Astrocyte (in vitro differentiated cells and primary cell): ENCODE measurements around the gene STARD13. TPM values are rescaled to one million over a fixed set of nuclear protein-coding genes. Genes with fewer than 3 reads are reported as not detected.
A peak's percentile ranks its signal among the peaks of the same experiment; 100 is the strongest.
"Not testable (repeated sequence)": the region's sequence is repeated elsewhere in the genome, so short reads cannot be mapped to it uniquely, and the experiment has no call there.

Source experiments
- DNase-seq: peaks from one replicate; pipeline ENCODE4 v3.0.0-alpha.2; 2010; ENCODE audit warnings: low read depth
- FAIRE-seq: peaks from 2 replicates; lab custom pipeline; 2011; peaks lifted over from hg19 to GRCh38; lab: Jason Lieb, UNC
- H2AFZ ChIP-seq: 2 replicates; pipeline ENCODE4 v1.6.0; 2012; ENCODE audit warnings: low read depth, low read length, inconsistent platforms
- H3K27ac ChIP-seq: 2 replicates; pipeline ENCODE4 v1.5.1; 2011; ENCODE audit warnings: low read depth, low read length, inconsistent platforms
- H3K27me3 ChIP-seq: 2 replicates; pipeline ENCODE4 v1.6.0; 2011; ENCODE audit warnings: low read length, inconsistent platforms; ENCODE audit not compliant: insufficient read depth
- H3K36me3 ChIP-seq: 2 replicates; pipeline ENCODE4 v1.5.1; 2011; ENCODE audit warnings: low read length, inconsistent platforms; ENCODE audit not compliant: insufficient read depth
- H3K4me1 ChIP-seq: 2 replicates; pipeline ENCODE4 v1.5.1; 2011; ENCODE audit warnings: low read length, inconsistent platforms; ENCODE audit not compliant: insufficient read depth
- H3K4me2 ChIP-seq: 2 replicates; pipeline ENCODE4 v1.6.0; 2012; ENCODE audit warnings: low read length, inconsistent platforms
- H3K4me3 ChIP-seq: 2 replicates; pipeline ENCODE4 v1.5.1; 2011; ENCODE audit warnings: low read depth, mild to moderate bottlenecking, low read length, inconsistent platforms; ENCODE audit not compliant: insufficient read depth
- H3K79me2 ChIP-seq: 2 replicates; pipeline ENCODE4 v1.6.0; 2012; ENCODE audit warnings: mild to moderate bottlenecking, low read length, inconsistent platforms; ENCODE audit not compliant: insufficient read depth
- H3K9ac ChIP-seq: 2 replicates; pipeline ENCODE4 v1.6.0; 2012; ENCODE audit warnings: mild to moderate bottlenecking, low read length, inconsistent platforms
- H3K9me3 ChIP-seq: 2 replicates; pipeline ENCODE4 v1.5.1; 2012; ENCODE audit warnings: low read depth, mild to moderate bottlenecking, low read length, inconsistent platforms; ENCODE audit not compliant: insufficient read depth
- H4K20me1 ChIP-seq: 2 replicates; pipeline ENCODE4 v1.6.0; 2012; ENCODE audit warnings: low read length, inconsistent platforms; ENCODE audit not compliant: insufficient read depth
- H3K27ac Mint-ChIP-seq: one replicate; pipeline ENCODE4 v1.8.0; 2021; ENCODE audit warnings: mild to moderate bottlenecking, mixed read lengths; ENCODE audit not compliant: unreplicated experiment
- H3K27me3 Mint-ChIP-seq: one replicate; pipeline ENCODE4 v1.8.0; 2021; ENCODE audit warnings: low read depth, mixed read lengths; ENCODE audit not compliant: unreplicated experiment
- H3K36me3 Mint-ChIP-seq: one replicate; pipeline ENCODE4 v1.8.0; 2021; ENCODE audit warnings: low read depth, mixed read lengths; ENCODE audit not compliant: unreplicated experiment
- H3K4me1 Mint-ChIP-seq: one replicate; pipeline ENCODE4 v1.8.0; 2021; ENCODE audit warnings: low read depth, mixed read lengths; ENCODE audit not compliant: unreplicated experiment
- H3K4me3 Mint-ChIP-seq: one replicate; pipeline ENCODE4 v1.8.0; 2021; ENCODE audit warnings: mild to moderate bottlenecking, moderate library complexity, mixed read lengths; ENCODE audit not compliant: unreplicated experiment
- H3K9me3 Mint-ChIP-seq: one replicate; pipeline ENCODE4 v1.8.0; 2021; ENCODE audit warnings: mild to moderate bottlenecking, mixed read lengths; ENCODE audit not compliant: unreplicated experiment
- CTCF ChIP-seq: IDR thresholded peaks from 2 replicates; pipeline ENCODE4 v1.5.1; 2011; ENCODE audit warnings: low read depth, mild to moderate bottlenecking, inconsistent platforms, low read length, moderate library complexity; ENCODE audit not compliant: insufficient read depth
- EZH2 ChIP-seq: IDR thresholded peaks from 2 replicates; pipeline ENCODE4 v1.6.1; 2012; ENCODE audit warnings: mild to moderate bottlenecking, low read length, inconsistent platforms; ENCODE audit not compliant: insufficient read depth
- total RNA-seq: library from RNA; stranded (reverse); gene quantifications from 2 replicates; pipeline ENCODE4 v1.2.1, GENCODE V29; 2021

STARD13 gene
- total RNA-seq, 1 donor from 2014 or later = 30.1 TPM

- Histone ChIP-seq H3K9ac (no peak overlapping the region), H3K4me1 (peaks cover 23% of the 10 kb centered on the region), H2AFZ (no peak overlapping the region), H3K4me3 (no peak overlapping the region), H3K27ac (peak overlapping the region; percentile 10), H3K27me3 (no peaks in the 10 kb centered on the region), H3K79me2 (peaks cover 93% of the 10 kb centered on the region), H4K20me1 (peaks cover 3% of the 10 kb centered on the region), H3K36me3 (peaks cover 11% of the 10 kb centered on the region), H3K9me3 (no peaks in the 10 kb centered on the region), H3K4me2 (no peak overlapping the region)
- FAIRE-seq (no peak), DNase-seq (peak; percentile 17)
- Mint-ChIP-seq H3K27me3 (no peaks in the 10 kb centered on the region), H3K4me1 (peaks cover 44% of the 10 kb centered on the region), H3K27ac (no peak overlapping the region), H3K36me3 (peaks cover 19% of the 10 kb centered on the region), H3K4me3 (no peak overlapping the region), H3K9me3 (peaks cover 7% of the 10 kb centered on the region)
- TF ChIP-seq CTCF = no peak
- TF ChIP-seq EZH2 = no peak
Measured at GRCh38 chr13:33244907-33245287, 40.7 kb downstream of the STARD13 start.

- Histone ChIP-seq H3K9ac (no peak overlapping the region), H3K27ac (peak overlapping the region; percentile 10), H3K36me3 (peaks cover 13% of the 10 kb centered on the region), H3K4me2 (no peak overlapping the region), H3K4me1 (peaks cover 17% of the 10 kb centered on the region), H3K79me2 (peaks cover 93% of the 10 kb centered on the region), H2AFZ (no peak overlapping the region), H3K4me3 (no peak overlapping the region), H3K9me3 (no peaks in the 10 kb centered on the region), H4K20me1 (peaks cover 3% of the 10 kb centered on the region), H3K27me3 (no peaks in the 10 kb centered on the region)
- Mint-ChIP-seq H3K27ac (peak overlapping the region; percentile 41), H3K4me1 (peaks cover 39% of the 10 kb centered on the region), H3K4me3 (no peak overlapping the region), H3K36me3 (peaks cover 22% of the 10 kb centered on the region), H3K9me3 (peaks cover 9% of the 10 kb centered on the region), H3K27me3 (no peaks in the 10 kb centered on the region)
- FAIRE-seq (peak; percentile 5), DNase-seq (no peak)
- TF ChIP-seq EZH2 (no peak), CTCF (no peak)
Measured at GRCh38 chr13:33244210-33244906, 41.2 kb downstream of the STARD13 start.

- no peak for FAIRE-seq
- Mint-ChIP-seq H3K4me3 (no peak overlapping the region), H3K9me3 (peaks cover 9% of the 10 kb centered on the region), H3K27me3 (no peaks in the 10 kb centered on the region), H3K4me1 (peaks cover 29% of the 10 kb centered on the region), H3K27ac (peak overlapping the region; percentile 55), H3K36me3 (peaks cover 30% of the 10 kb centered on the region)
- H3K36me3 ChIP-seq = peaks cover 13% of the 10 kb centered on the region
- H4K20me1 ChIP-seq = peaks cover 3% of the 10 kb centered on the region
- H3K9ac ChIP-seq = no peak overlapping the region
- peaks cover 8% of the 10 kb centered on the region for H3K4me1 ChIP-seq
- peaks cover 93% of the 10 kb centered on the region for H3K79me2 ChIP-seq
- H3K4me2 ChIP-seq = no peak overlapping the region
- TF ChIP-seq EZH2 = no peak
- TF ChIP-seq CTCF = no peak
- H3K4me3 ChIP-seq = no peak overlapping the region
- peak overlapping the region; percentile 6 for H3K27ac ChIP-seq
- H3K9me3 ChIP-seq = no peaks in the 10 kb centered on the region
- no peak overlapping the region for H2AFZ ChIP-seq
- H3K27me3 ChIP-seq = no peaks in the 10 kb centered on the region
- no peak for DNase-seq
Measured at GRCh38 chr13:33242984-33243617, 42.5 kb downstream of the STARD13 start.

GRCh38 chr13:33242372-33242771 is 43.2 kb downstream of the STARD13 start:
- H3K27ac ChIP-seq, FAIRE-seq, H3K27me3 Mint-ChIP-seq, H4K20me1 ChIP-seq, H3K9ac ChIP-seq, H3K9me3 ChIP-seq, H3K4me1 ChIP-seq, DNase-seq, H3K27ac Mint-ChIP-seq, H3K27me3 ChIP-seq, H3K9me3 Mint-ChIP-seq, H3K4me3 ChIP-seq, H2AFZ ChIP-seq, H3K4me3 Mint-ChIP-seq, H3K4me2 ChIP-seq: not testable (repeated sequence)
- Histone ChIP-seq H3K36me3 (peaks cover 13% of the 10 kb centered on the region), H3K79me2 (peaks cover 93% of the 10 kb centered on the region)
- H3K4me1 Mint-ChIP-seq = peaks cover 29% of the 10 kb centered on the region
- H3K36me3 Mint-ChIP-seq = peaks cover 36% of the 10 kb centered on the region
